A673 (cell line): ENCODE measurements around the gene HCAR2. TPM values are rescaled to one million over a fixed set of nuclear protein-coding genes. Genes with fewer than 3 reads are reported as not detected.
"Not testable (repeated sequence)": the region's sequence is repeated elsewhere in the genome, so short reads cannot be mapped to it uniquely, and the experiment has no call there.

Experiments used
- BruUV-seq: library from RNA; stranded (reverse); fragments of 400-500 nt; replicated peaks from 2 replicates; lab custom pipeline; 2021; lab: Mats Ljungman, UMichigan
- CTCF ChIA-PET: fragments of 300-600 bp; sonication (Branson Sonifier 250); formaldehyde crosslinking; loops from one replicate; lab custom pipeline; 2022; ENCODE audit warnings: antibody characterized with exemption; lab: Charles Lee
- POLR2A ChIA-PET: fragments of 300-600 bp; sonication (Branson Sonifier 250); formaldehyde crosslinking; loops from one replicate; lab custom pipeline; 2022; ENCODE audit warnings: antibody characterized with exemption; ENCODE audit not compliant: low non-redundant PET; lab: Charles Lee
- DNase-seq: peaks from one replicate; pipeline ENCODE4 v3.0.0-alpha.2; 2015; ENCODE audit warnings: low spot score
- H3K27ac ChIP-seq: fragments of 200-600 bp; sonication (generic); 2 replicates; pipeline ENCODE4 v1.5.1; 2016; ENCODE audit warnings: mixed run types, low read depth, mild to moderate bottlenecking, mixed read lengths, antibody characterized with exemption, low read length; ENCODE audit not compliant: poor library complexity, severe bottlenecking
- H3K27me3 ChIP-seq: fragments of 200-600 bp; sonication (generic); replicated peaks from 2 replicates; pipeline ENCODE4 v1.6.1; 2017; ENCODE audit warnings: mixed run types, low read depth, mild to moderate bottlenecking, mixed read lengths, antibody characterized with exemption, low read length; ENCODE audit not compliant: insufficient read depth, poor library complexity
- H3K36me3 ChIP-seq: fragments of 200-600 bp; sonication (generic); 2 replicates; pipeline ENCODE4 v1.6.1; 2016; ENCODE audit warnings: mixed run types, mild to moderate bottlenecking, mixed read lengths, antibody characterized with exemption, low read length; ENCODE audit not compliant: insufficient read depth, poor library complexity, severe bottlenecking
- H3K4me1 ChIP-seq: fragments of 200-600 bp; sonication (generic); 2 replicates; pipeline ENCODE4 v1.6.1; 2017; ENCODE audit warnings: mixed run types, mild to moderate bottlenecking, mixed read lengths, antibody characterized with exemption, low read length; ENCODE audit not compliant: insufficient read depth, poor library complexity, severe bottlenecking
- H3K4me3 ChIP-seq: fragments of 200-600 bp; sonication (generic); 2 replicates; pipeline ENCODE4 v1.5.1; 2016; ENCODE audit warnings: low read depth, mixed run types, mild to moderate bottlenecking, mixed read lengths, low read length; ENCODE audit not compliant: poor library complexity, severe bottlenecking
- H3K9me3 ChIP-seq: fragments of 200-600 bp; sonication (generic); 2 replicates; pipeline ENCODE4 v1.6.1; 2016; ENCODE audit warnings: mixed run types, low read depth, mild to moderate bottlenecking, mixed read lengths, antibody characterized with exemption, low read length; ENCODE audit not compliant: poor library complexity, severe bottlenecking
- EZH2 ChIP-seq: fragments of 200-600 bp; sonication (generic); IDR thresholded peaks from 2 replicates; pipeline ENCODE4 v1.6.1; 2017; ENCODE audit warnings: borderline replicate concordance, low read depth, mild to moderate bottlenecking, mixed read lengths, antibody characterized with exemption, low read length; ENCODE audit not compliant: poor library complexity, severe bottlenecking
- intact Hi-C: fragments of 100-400 bp; cut with micrococcal nuclease; formaldehyde crosslinking; loops from one replicate; pipeline ENCODE4 v1.10.0; 2022; ENCODE audit not compliant: unreplicated experiment
- total RNA-seq: library from RNA; stranded (reverse); gene quantifications from 2 replicates; pipeline ENCODE4 v1.2.3, GENCODE V29; 2021
- TF ChIP-seq, protein P1 (sequence below): fragments of 300-800, 200-600 bp; sonication (generic); conservative IDR thresholded peaks from 2 replicates; pipeline ENCODE4 v1.5.1; 2017; ENCODE audit warnings: low read depth, mild to moderate bottlenecking, antibody characterized with exemption, low read length, moderate library complexity, mixed read lengths

HCAR2 gene
- total RNA-seq, 1 experiment from 2014 or later, result 0.34 TPM

DNA sequence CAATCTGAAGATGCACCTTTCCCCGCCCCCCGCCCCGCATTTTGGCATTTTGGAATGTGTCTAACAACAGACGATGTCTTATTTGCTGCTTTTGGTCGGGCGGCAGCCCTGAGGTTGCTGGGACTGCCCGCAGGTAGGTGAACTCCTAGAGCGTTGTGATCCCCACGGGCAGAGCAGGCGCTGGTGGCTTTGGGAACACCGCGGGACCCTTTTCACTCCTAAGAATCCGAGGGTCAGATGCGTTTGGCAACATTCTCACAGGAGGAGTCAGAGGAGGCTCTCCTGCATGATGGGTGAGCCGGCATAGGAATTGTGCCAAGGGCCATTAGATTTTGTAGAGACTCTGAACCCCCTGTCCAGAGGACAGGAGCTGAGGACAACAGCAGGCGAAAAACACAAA lies 41.9 kb downstream of the HCAR2 start:
- no peaks in the 10 kb centered on the region for H3K9me3 ChIP-seq
- no peaks in the 10 kb centered on the region for H3K36me3 ChIP-seq
- no peak overlapping the region for H3K27ac ChIP-seq
- DNase-seq, result no peak
- CTCF ChIA-PET, result no interaction called here
- TF ChIP-seq, protein P1, sequence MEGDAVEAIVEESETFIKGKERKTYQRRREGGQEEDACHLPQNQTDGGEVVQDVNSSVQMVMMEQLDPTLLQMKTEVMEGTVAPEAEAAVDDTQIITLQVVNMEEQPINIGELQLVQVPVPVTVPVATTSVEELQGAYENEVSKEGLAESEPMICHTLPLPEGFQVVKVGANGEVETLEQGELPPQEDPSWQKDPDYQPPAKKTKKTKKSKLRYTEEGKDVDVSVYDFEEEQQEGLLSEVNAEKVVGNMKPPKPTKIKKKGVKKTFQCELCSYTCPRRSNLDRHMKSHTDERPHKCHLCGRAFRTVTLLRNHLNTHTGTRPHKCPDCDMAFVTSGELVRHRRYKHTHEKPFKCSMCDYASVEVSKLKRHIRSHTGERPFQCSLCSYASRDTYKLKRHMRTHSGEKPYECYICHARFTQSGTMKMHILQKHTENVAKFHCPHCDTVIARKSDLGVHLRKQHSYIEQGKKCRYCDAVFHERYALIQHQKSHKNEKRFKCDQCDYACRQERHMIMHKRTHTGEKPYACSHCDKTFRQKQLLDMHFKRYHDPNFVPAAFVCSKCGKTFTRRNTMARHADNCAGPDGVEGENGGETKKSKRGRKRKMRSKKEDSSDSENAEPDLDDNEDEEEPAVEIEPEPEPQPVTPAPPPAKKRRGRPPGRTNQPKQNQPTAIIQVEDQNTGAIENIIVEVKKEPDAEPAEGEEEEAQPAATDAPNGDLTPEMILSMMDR, result no peak
- no peak for TF ChIP-seq EZH2
- H3K27me3 ChIP-seq, result no peaks in the 10 kb centered on the region
- no peaks in the 10 kb centered on the region for H3K4me1 ChIP-seq
- intact Hi-C loops, result no loop called here
- POLR2A ChIA-PET, result no interaction called here
- no TSS peak for BruUV-seq
- H3K4me3 ChIP-seq, result no peak overlapping the region

DNA sequence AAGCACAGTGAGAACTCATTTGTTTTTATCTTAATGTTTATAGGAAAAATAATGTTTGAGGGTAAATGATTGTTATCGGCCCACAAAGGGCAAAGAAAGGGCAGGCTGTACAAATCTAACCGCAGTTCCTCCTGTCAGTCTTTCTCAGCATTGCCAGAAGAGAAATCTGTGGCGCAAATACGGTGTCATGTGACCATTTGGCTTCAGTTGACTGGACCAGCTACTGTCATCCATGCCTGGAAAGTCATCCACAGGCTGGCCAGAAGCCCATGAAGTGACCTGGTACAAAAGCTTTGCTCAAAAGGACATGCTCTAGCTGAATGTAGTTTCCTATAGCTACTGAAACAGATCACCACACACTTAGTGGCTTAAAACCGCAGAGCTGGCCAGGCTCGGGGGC lies 43.6 kb downstream of the HCAR2 start:
- H3K9me3 ChIP-seq, result no peaks in the 10 kb centered on the region
- H3K27ac ChIP-seq, result no peak overlapping the region
- BruUV-seq, result no TSS peak
- ChIA-PET POLR2A (no interaction called here), CTCF (no interaction called here)
- H3K4me1 ChIP-seq, result no peaks in the 10 kb centered on the region
- H3K4me3 ChIP-seq, result no peak overlapping the region
- no peaks in the 10 kb centered on the region for H3K36me3 ChIP-seq
- intact Hi-C loops, result no loop called here
- H3K27me3 ChIP-seq, result no peaks in the 10 kb centered on the region
- no peak for DNase-seq
- TF ChIP-seq, protein P1, result no peak
- TF ChIP-seq EZH2, result no peak

DNA sequence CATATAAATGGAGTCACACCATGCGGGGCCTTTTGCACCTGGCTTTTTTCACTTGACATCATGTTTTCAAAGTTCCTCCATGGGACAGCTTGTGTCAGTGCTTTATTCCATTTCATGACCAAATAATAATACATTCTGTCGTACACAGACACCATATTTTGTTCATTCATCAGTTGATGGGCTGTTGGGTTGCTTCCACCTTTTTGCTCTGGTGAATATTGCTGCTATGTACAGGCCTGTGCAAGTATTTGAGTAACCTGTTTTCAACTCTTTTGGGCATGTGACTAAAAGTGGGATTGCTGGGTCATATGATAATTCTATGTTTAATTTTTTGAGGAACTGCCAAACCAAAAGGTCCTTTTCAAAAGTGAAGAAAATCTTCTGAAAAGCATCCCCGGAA lies 46.9 kb downstream of the HCAR2 start:
- H3K9me3 ChIP-seq, result no peaks in the 10 kb centered on the region
- H3K4me3 ChIP-seq, result no peak overlapping the region
- H3K4me1 ChIP-seq, result no peaks in the 10 kb centered on the region
- no peaks in the 10 kb centered on the region for H3K27me3 ChIP-seq
- no peak for DNase-seq
- BruUV-seq, result no TSS peak
- TF ChIP-seq EZH2, result no peak
- TF ChIP-seq, protein P1, result no peak
- ChIA-PET CTCF (no interaction called here), POLR2A (no interaction called here)
- H3K36me3 ChIP-seq, result no peaks in the 10 kb centered on the region
- intact Hi-C loops, result no loop called here
- H3K27ac ChIP-seq, result no peak overlapping the region

DNA sequence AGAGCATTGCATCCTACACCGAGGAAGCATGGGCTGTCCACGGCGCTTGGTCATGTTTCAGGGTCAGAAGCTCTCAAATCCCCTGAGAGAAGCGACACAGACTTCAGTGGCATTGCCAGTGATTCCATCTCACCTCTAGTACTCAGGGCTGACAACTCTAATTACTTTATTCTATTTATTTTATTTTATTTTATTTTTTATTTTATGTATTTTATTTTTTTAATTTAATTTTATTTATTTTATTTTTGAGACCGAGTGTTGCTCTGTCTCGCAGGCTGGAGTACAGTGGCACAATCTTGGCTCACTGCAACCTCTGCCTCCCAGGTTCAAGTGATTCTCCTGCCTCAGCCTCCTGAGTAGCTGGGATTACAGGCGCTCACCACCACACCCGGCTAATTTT lies 49.9 kb downstream of the HCAR2 start:
- H3K27ac ChIP-seq, H3K36me3 ChIP-seq, H3K4me1 ChIP-seq, H3K27me3 ChIP-seq, POLR2A ChIA-PET, H3K4me3 ChIP-seq, H3K9me3 ChIP-seq, CTCF ChIA-PET, BruUV-seq, intact Hi-C loops, DNase-seq: not testable (repeated sequence)
